Measurements from ENCODE around the gene OTC.

Gene OTC

GRCh38 chrX:38352362-38352761, at the start of gene OTC:
Gene OTC, plus strand, starts transcription at chrX:38352604. Its CDS starts 93 bp downstream, at chrX:38352697.
- no peak for DNase-seq (ENCODE audit: low read depth)
- no peak for TF ChIP-seq CTCF (conservative IDR thresholded peaks at IDR 0.05; ENCODE audit: low read depth, low read length)

GRCh38 chrX:38304010-38304409, 48.4 kb upstream of the OTC start:
- H3K4me3 ChIP-seq (ENCODE audit: low read depth, low read length): no peak overlapping the region
- TF ChIP-seq CTCF (conservative IDR thresholded peaks at IDR 0.05; ENCODE audit: low read depth, low read length): peak; percentile 59
- peak; percentile 65 for DNase-seq (ENCODE audit: low read depth)

More at GRCh38 chrX:38352362-38352761, at the start of gene OTC:
- H3K4me3 ChIP-seq (ENCODE audit: low read depth, low read length): no peak within 1 kb of the TSS

- no peak overlapping the region for H3K4me3 ChIP-seq (ENCODE audit: low read depth, low read length)
- peak; percentile 40 for TF ChIP-seq CTCF (conservative IDR thresholded peaks at IDR 0.05; ENCODE audit: low read depth, low read length)
- DNase-seq (ENCODE audit: low read depth): peak; percentile 90
These were observed 46.4 kb upstream of the OTC start for GRCh38 chrX:38305971-38306370.

- no peak overlapping the region for H3K4me3 ChIP-seq (ENCODE audit: low read depth, low read length)
- DNase-seq (ENCODE audit: low read depth): no peak
- TF ChIP-seq CTCF (conservative IDR thresholded peaks at IDR 0.05; ENCODE audit: low read depth, low read length): no peak
These were observed 40.7 kb upstream of the OTC start for GRCh38 chrX:38311743-38312142.

GRCh38 chrX:38312436-38312835, 40.0 kb upstream of the OTC start:
- peak; percentile 66 for DNase-seq (ENCODE audit: low read depth)
- no peak for TF ChIP-seq CTCF (conservative IDR thresholded peaks at IDR 0.05; ENCODE audit: low read depth, low read length)
- no peak overlapping the region for H3K4me3 ChIP-seq (ENCODE audit: low read depth, low read length)

GRCh38 chrX:38313190-38313589, 39.2 kb upstream of the OTC start:
- TF ChIP-seq CTCF (conservative IDR thresholded peaks at IDR 0.05; ENCODE audit: low read depth, low read length): no peak
- no peak overlapping the region for H3K4me3 ChIP-seq (ENCODE audit: low read depth, low read length)
- DNase-seq (ENCODE audit: low read depth): peak; percentile 63

GRCh38 chrX:38315186-38315585, 37.2 kb upstream of the OTC start:
- H3K4me3 ChIP-seq (ENCODE audit: low read depth, low read length): no peak overlapping the region
- TF ChIP-seq CTCF (conservative IDR thresholded peaks at IDR 0.05; ENCODE audit: low read depth, low read length): no peak
- no peak for DNase-seq (ENCODE audit: low read depth)
